GM21360 (cell line): ENCODE results near the gene TSPAN1.

Experiments
- ATAC-seq: cut with Tn5 transposase; IDR thresholded peaks from one replicate; pipeline ENCODE4 v1.9.1; 2021; ENCODE audit warnings: mild to moderate bottlenecking, moderate library complexity; ENCODE audit not compliant: unreplicated experiment

TSPAN1 gene

DNA sequence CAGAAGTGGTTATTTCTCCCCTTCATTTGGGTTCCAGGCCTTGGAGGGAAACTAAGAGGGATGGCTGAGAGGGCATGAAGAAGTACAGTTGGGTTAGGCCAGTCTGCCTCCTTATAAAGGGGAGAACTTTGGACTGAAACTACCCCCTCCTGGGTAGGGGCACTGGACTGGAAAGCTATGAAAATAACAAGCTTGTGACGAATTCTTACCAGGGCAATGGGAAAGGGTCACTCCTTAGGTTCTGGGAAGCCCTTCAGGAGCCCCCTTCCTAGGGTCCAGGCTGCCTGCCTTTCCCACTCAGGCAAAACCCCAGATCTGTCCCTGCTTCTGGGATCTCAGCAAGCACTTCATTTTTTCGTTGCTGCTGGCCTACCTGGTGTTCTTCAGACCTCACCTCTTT is 11.2 kb downstream of the TSPAN1 start:
- no peak for ATAC-seq

DNA sequence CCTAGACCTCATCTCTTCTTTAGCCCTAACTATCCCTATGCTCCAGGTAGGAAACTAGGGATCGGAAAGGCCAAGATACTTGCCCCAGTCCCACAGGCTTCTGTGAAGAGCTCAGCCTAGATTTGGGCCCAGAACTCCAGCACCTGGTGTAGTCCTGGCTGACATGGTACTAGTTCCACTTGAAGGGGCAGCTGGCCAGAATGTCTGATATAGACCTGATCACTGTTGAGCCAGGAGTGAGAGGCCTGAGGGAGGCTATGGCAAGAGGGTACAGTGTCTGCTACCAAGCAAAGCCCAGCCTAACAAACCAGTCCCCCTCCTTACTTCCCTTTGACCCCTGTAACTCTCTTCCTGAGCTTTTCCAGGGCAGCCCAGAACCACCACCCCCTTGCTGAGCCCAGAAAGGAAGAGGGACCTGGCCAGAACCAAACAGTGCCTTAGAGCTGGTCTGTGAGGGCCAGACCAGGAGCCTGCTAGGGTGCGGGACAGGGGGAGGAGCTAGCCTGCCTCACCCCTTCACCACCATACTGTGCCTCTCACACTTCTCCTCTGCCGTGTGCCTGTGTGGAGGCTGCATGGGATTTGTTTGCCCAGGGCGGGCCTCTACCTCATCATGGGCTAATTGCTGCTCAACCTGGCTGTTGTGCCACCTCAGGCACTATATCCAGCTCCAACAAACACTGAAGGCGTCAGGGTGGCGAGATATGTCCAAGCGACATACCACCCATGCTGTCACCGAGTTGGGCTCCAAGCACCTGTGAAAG is 12.4 kb downstream of the TSPAN1 start:
- no peak for ATAC-seq

DNA sequence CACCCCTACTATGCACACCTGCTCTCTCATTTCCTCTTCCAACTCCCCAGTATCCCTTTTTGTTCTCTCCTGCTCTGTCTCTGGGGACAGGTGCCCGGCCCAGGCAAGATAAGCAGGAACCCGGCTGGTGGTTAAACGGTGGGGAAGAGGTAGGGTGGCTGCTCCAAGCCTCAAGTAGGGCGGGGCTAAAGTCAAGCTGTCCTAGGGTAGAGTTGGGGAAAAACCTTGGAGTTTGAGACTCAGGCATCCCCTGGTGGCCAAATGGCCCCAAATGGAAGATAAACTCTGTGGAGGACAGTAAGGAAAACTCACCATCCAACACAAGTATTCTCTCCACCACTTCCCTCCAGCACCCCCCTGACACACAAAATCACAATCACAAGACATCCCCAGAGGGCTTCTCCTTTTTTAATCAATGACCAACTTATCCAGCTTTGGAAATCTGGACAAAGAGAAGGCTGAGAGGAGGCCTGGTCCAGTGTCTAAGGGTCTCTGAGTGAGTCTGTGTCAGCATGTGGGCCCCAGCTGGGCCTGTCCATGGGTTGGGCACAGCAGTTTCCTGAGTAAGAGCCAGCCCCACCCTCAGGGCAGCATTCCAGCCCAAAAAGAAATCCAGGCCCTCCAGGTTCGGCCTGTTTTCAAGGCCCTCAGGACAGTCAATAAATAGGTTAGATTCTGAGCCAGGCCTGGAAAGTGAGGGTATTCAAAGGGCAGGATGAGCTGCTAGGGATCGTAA is 13.6 kb downstream of the TSPAN1 start:
- no peak for ATAC-seq

- ATAC-seq = no peak
These were observed 15.7 kb downstream of the TSPAN1 start for GRCh38 chr1:46190539-46190938.

DNA sequence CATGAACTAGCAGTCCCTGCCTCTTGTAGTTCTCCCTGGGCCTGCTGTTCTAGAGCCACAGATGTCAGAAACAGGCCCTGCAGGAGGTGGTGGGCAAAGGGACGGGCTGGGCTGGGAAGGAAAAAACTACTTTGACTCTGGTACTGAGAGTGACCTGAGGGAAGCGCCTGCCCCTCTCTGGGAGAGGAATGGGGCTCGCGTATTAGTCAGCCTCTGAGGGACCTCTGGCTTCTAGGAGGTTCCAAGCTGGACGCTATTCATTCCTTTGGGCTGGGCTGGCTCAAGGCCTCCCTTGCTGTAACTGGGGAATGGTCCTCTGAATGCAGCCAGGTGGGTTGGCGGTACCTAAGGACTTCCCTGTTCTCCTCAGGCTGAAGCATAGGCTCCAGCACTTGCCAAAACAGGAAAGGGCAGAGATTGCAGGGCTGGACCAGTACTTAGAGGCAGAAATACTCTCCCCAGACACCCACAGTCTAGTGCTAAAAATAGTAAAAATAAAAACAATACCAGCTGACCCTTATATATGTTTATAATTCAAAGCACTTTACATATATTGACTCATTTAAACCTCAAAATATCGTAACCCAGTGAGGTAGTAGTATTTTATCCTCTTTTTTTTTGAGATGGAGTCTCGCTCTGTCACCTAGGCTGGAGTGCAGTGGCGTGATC is 16.3 kb downstream of the TSPAN1 start:
- no peak for ATAC-seq

DNA sequence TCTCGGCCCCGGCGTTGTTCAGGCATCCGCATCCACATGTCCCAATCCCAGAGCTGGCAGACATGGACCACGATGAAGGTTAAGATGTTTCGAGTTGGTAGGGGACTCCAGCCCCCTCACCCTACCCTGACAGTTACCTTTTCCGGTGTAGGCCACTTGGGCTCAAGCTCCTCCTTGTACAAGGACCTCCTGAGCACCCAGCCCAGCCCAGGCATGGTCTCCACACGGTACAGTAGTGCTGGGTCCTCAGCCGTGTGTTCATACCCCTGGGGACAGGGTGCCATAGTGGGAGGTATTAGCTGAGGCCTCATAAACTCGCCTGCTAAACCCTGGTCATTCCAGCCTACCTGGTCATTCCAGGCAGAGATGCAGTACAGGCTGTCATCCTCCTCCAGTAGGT is 17.3 kb downstream of the TSPAN1 start:
- no peak for ATAC-seq

DNA sequence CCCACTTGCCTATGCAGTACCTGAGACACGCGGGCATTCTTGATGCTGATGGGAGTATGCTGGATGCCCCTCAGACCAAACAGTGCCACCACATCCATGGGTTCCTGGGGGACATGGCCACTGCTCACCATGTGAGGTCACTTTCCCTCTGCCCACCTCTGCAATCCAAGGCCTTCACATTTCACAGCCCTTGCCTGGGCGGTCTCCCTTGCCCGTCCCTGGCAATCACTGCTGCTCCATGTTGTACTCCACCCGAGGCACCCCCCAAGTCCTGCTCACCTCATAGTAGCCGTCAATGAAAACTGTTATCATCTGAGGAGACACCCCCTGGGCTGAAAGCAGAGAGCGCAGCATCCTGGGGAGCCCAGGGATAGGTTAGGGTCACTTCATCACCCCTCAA is 18.4 kb downstream of the TSPAN1 start:
- ATAC-seq = no peak

DNA sequence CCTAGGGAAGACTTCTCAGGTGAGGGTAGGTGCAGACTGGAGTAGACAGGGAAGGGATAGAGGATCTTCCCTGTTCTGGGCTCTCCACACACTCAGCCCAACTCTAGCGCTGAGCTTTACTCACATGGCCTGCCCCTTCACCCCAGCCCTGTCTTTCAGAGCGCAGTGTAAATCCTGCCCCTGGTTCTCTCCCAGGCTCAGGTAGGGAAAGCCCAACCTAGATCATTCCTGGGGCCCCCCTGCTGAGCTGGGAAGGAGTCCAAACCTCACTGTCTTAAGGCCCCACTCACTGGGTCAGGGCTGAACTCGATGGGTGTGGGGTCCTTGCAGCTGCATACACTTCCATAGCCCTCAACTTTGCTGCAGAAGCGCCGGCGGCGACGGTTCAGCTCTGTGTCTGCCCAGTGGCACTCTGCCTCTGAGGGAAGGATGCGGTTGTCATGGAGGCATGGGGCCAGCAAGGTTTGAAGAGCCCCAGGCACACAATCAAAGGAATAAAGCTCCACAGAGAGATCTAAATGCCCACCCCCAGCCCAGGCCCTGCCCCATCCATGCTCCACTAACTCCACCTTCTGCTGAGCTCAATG is 19.2 kb downstream of the TSPAN1 start:
- ATAC-seq = no peak

DNA sequence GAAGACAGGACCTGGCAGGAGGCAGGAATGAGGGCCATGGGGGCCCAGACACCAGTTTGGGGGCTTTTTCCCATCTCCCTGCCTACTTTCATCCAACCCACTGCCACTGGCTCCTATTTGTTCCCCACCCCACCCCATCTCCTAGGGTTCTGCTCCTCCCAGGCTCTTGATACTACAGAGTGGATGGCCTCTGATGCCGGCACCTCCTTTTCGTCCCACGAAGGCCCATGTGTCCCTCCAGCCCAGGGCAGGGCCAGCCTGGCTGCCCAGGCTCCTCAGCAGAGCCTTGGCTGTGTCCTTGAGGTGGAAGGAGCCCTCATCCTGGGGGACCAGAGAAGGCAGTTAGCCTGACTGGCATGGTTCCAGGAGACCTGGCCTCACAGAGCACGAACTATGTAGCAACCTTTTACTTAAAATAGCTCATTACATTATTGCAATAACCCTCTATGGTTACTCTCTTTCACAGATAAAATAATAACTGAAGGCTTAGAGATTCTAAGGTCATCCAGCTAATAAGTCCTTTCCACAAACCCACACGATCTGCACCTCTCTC is 19.8 kb downstream of the TSPAN1 start:
- no peak for ATAC-seq

- no peak for ATAC-seq
These were observed 21.7 kb downstream of the TSPAN1 start for GRCh38 chr1:46196609-46197008.

DNA sequence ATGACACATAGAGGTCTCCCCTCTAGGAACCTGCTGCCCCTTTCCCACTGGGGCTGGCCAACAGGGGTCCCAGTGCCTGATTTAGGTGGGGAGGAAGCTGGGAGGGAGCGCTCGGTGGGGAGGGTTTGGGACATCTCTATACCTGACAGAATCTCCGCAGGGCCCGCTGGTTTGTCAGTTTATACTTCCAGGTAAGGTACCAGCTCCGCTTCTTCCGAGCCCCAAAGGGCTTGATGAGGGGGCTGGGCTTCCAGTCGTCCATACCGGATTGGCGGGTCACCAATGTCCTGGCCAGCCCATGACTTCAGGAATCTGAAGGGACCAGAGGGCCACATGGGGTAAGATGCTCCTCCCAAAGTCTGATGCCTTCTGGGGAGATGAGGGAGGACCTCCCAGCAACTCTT is 22.7 kb downstream of the TSPAN1 start:
- ATAC-seq = no peak

GRCh38 chr1:46197964-46198811 is 23.3 kb downstream of the TSPAN1 start, which contains the start of gene POMGNT1:
TSS of gene POMGNT1 (minus strand) at chr1:46198434. CDS start at chr1:46197821, 613 bp downstream.
- ATAC-seq = peak; percentile 79

GRCh38 chr1:46199233-46199749 is 24.4 kb downstream of the TSPAN1 start:
- no peak for ATAC-seq

GRCh38 chr1:46203738-46204405 is 29.0 kb downstream of the TSPAN1 start:
- ATAC-seq = no peak

GRCh38 chr1:46204406-46204742 is 29.5 kb downstream of the TSPAN1 start:
- no peak for ATAC-seq

GRCh38 chr1:46205141-46205540 is 30.3 kb downstream of the TSPAN1 start:
- no peak for ATAC-seq

- ATAC-seq = no peak
These were observed 30.9 kb downstream of the TSPAN1 start for GRCh38 chr1:46205791-46206190.

DNA sequence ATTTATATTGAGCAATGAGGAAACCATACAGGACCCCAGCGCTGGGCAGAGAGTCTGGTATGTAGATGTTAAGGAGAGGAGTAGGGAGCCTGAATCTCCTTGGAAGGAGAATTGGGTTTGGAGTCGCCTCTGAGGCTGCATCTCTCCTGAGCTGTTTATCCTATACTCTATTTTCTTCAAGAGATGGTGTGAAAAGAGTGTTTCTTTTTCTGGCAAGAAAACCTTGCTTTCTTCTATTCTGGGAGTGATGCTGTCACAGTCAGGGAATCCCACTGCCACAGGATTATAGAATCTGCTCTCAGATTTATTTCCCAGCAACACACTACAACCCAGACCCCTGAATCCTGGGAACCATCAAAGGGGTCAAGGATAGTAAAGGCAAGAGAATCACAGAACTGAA is 31.5 kb downstream of the TSPAN1 start:
- no peak for ATAC-seq

DNA sequence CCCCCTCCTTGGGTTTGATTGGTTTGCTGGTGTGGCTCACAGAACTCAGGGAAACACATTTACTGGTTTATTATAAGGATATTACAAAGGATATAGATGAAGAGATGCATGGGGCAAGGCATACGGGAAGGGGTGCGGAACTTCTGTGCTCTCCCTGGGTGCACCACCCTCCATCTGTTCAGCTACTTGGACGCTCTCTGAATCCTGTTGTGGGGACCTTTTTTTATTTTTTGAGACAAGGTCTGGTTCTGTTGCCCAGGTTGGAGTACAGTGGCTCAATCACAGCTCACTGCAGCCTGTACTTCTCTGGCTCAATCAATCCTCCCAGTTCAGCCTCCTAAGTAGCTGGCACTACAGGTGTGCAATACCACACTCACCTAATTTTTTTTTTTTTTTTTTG is 35.7 kb downstream of the TSPAN1 start:
- no peak for ATAC-seq

- no peak for ATAC-seq
These were observed 36.2 kb downstream of the TSPAN1 start for GRCh38 chr1:46211051-46211450.
